ENCODE measurements around the gene E2F7. TPM values are rescaled to one million over a fixed set of nuclear protein-coding genes. Genes with fewer than 3 reads are reported as not detected.

E2F7 gene
- total and polyA plus RNA-seq, 2 of the 8 experiments (the other 6 are each of a cell fraction or from before 2014, with no cell fraction given) = 8.8 to 18.5 TPM

GRCh38 chr12:76998386-76998785 lies 67.0 kb downstream of the E2F7 start:
- Histone ChIP-seq H3K4me1 (replicated peaks in 1 of 4; ENCODE audit: control insufficient read depth in 3 of 4, insufficient read depth in 4 of 4, low read length in 3 of 4) (no peaks in the 10 kb centered on the region), H3K14ac (ENCODE audit: insufficient read length) (no peak overlapping the region), H3K79me2 (ENCODE audit: control insufficient read depth in 1 of 2, insufficient read depth in 2 of 2, low read length in 2 of 2) (no peaks in the 10 kb centered on the region), H2BK20ac (ENCODE audit: low read length) (no peak overlapping the region), H3K4me3 (ENCODE audit: extremely low read depth in 1 of 4, insufficient read depth in 2 of 4, low read depth in 3 of 4, low read length in 4 of 4) (no peak overlapping the region), H2AFZ (ENCODE audit: low read length) (no peak overlapping the region), H3K18ac (ENCODE audit: extremely low read depth, low read length) (no peak overlapping the region), H3K4ac (replicated peaks; ENCODE audit: insufficient read length, low read depth, low read length) (no peak overlapping the region), H3K9ac (replicated peaks in 1 of 4; ENCODE audit: extremely low read depth in 1 of 4, low read depth in 3 of 4, low read length in 3 of 4) (no peak overlapping the region), H4K20me1 (replicated peaks in 1 of 2; ENCODE audit: control insufficient read depth in 1 of 2, insufficient read depth in 2 of 2, low read length in 2 of 2) (no peaks in the 10 kb centered on the region), H3K9me3 (ENCODE audit: insufficient read depth in 2 of 2, low read depth in 1 of 2, low read length in 1 of 2) (no peaks in the 10 kb centered on the region), H2AK5ac (ENCODE audit: low read depth, low read length) (no peak overlapping the region), H3K79me1 (ENCODE audit: low read depth, low read length) (no peaks in the 10 kb centered on the region), H3K36me3 (ENCODE audit: control insufficient read depth in 2 of 4, insufficient read depth in 4 of 4, low read length in 3 of 4) (no peaks in the 10 kb centered on the region), H4K8ac (ENCODE audit: extremely low read depth, insufficient read depth, low read length) (no peak overlapping the region), H3K27me3 (replicated peaks in 1 of 4; ENCODE audit: control insufficient read depth in 3 of 4, extremely low read depth in 1 of 4, insufficient read depth in 3 of 4, low read length in 3 of 4) (no peaks in the 10 kb centered on the region), H2BK120ac (replicated peaks; ENCODE audit: low read depth, low read length) (no peak overlapping the region), H3K4me2 (ENCODE audit: insufficient read depth in 1 of 2, low read depth in 2 of 2, low read length in 2 of 2) (no peak overlapping the region), H3K27ac (ENCODE audit: low read depth, low read length) (no peak overlapping the region), H3K23ac (ENCODE audit: insufficient read length) (no peak overlapping the region), H4K5ac (ENCODE audit: insufficient read length, low read depth, low read length) (no peak overlapping the region), H2BK12ac (ENCODE audit: low read depth, low read length) (no peak overlapping the region), H2BK15ac (ENCODE audit: low read length) (no peak overlapping the region), H3K56ac (replicated peaks; ENCODE audit: insufficient read length, low read depth, low read length) (no peak overlapping the region), H2BK5ac (ENCODE audit: low read depth, low read length) (no peak overlapping the region), H4K91ac (replicated peaks; ENCODE audit: insufficient read length, low read length) (no peak overlapping the region), H3K23me2 (ENCODE audit: low read depth, low read length) (peaks cover 2% of the 10 kb centered on the region; the same call in 1 of the 2 replicates)
- 66% methylated on average over 4 of the region's 4 CpGs; no CpG with 5 or more reads in 1 of the 2 experiments for WGBS, 2 experiments (ENCODE audit: extremely low coverage in 1 of 2, insufficient coverage in 1 of 2, insufficient read length in 1 of 2, insufficient replicate concordance in 2 of 2, low coverage in 1 of 2, low lambda C conversion rate in 2 of 2, missing lambda C conversion rate in 1 of 2)
- DNase-seq (ENCODE audit: low read depth in 1 of 2, low spot score in 2 of 2) = no peak
- POLR2A ChIA-PET (ENCODE audit: partially characterized antibody) = no interaction called here
- FAIRE-seq = no peak
- CTCF ChIA-PET (ENCODE audit: partially characterized antibody) = interaction anchor here (3.2 to 5.6 kb wide), 2 partner anchors 13 to 16 kb away, joined by 8 to 47 read pairs; no protein-coding TSS in a partner anchor
- TF ChIP-seq CHD1 (IDR thresholded peaks at IDR 0.05; ENCODE audit: low read depth, low read length) (no peak), GTF2F1 (IDR thresholded peaks at IDR 0.05; ENCODE audit: borderline replicate concordance, low read depth, low read length) (no peak), E2F6 (IDR thresholded peaks at IDR 0.05) (no peak), ASH2L (IDR thresholded peaks at IDR 0.05; ENCODE audit: low read length) (no peak), EP300 (IDR thresholded peaks at IDR 0.05; ENCODE audit: borderline replicate concordance in 1 of 2, low read depth in 2 of 2, low read length in 2 of 2) (no peak), YY1 (IDR thresholded peaks at IDR 0.05; ENCODE audit: low read depth, low read length) (no peak), CBX8 (IDR thresholded peaks at IDR 0.05; ENCODE audit: borderline replicate concordance, low read depth, low read length) (no peak), NANOG (IDR thresholded peaks at IDR 0.05; ENCODE audit: insufficient read depth, low read depth, low read length, poor library complexity, severe bottlenecking) (no peak), JUND (IDR thresholded peaks at IDR 0.05; ENCODE audit: low read length) (no peak), ATF2 (IDR thresholded peaks at IDR 0.05; ENCODE audit: low read length) (no peak), SP1 (IDR thresholded peaks at IDR 0.05; ENCODE audit: low read depth, low read length) (no peak), KDM5A (IDR thresholded peaks at IDR 0.05; ENCODE audit: low read length) (no peak), TAF1 (IDR thresholded peaks at IDR 0.05; ENCODE audit: low read depth, low read length) (no peak)

Data from H1 (cell line).